ENCODE measurements around the gene ANTXR2.

The ANTXR2 gene

GRCh38 chr4:80024335-80024734 is 48.7 kb downstream of the ANTXR2 start:
- no peaks in the 10 kb centered on the region for H3K9me3 ChIP-seq
- no peak overlapping the region for H3K4me3 ChIP-seq (ENCODE audit: low read depth, low read length)
- H3K27me3 ChIP-seq, result no peaks in the 10 kb centered on the region
- TF ChIP-seq CTCF (IDR thresholded peaks at IDR 0.05; ENCODE audit: low read depth, low read length), result no peak
- no peak for DNase-seq
- H3K36me3 ChIP-seq, result peaks cover 6% of the 10 kb centered on the region
- H3K4me1 ChIP-seq, result no peaks in the 10 kb centered on the region

- no peak for TF ChIP-seq CTCF (IDR thresholded peaks at IDR 0.05; ENCODE audit: low read depth, low read length)
- H3K9me3 ChIP-seq, result no peaks in the 10 kb centered on the region
- H3K4me1 ChIP-seq, result no peaks in the 10 kb centered on the region
- H3K4me3 ChIP-seq (ENCODE audit: low read depth, low read length), result no peak overlapping the region
- DNase-seq, result no peak
- H3K36me3 ChIP-seq, result peaks cover 3% of the 10 kb centered on the region; the same call in 1 of the 2 replicates
- no peaks in the 10 kb centered on the region for H3K27me3 ChIP-seq
These were observed 50.7 kb downstream of the ANTXR2 start for GRCh38 chr4:80022282-80022681.

GRCh38 chr4:80017125-80017854 is 55.7 kb downstream of the ANTXR2 start:
- DNase-seq, result no peak
- TF ChIP-seq CTCF (IDR thresholded peaks at IDR 0.05; ENCODE audit: low read depth, low read length), result no peak
- Histone ChIP-seq H3K9me3 (no peaks in the 10 kb centered on the region), H3K4me3 (ENCODE audit: low read depth, low read length) (no peak overlapping the region), H3K4me1 (no peaks in the 10 kb centered on the region), H3K27me3 (no peaks in the 10 kb centered on the region), H3K36me3 (no peaks in the 10 kb centered on the region; the same call in 1 of the 2 replicates)

- Histone ChIP-seq H3K4me1 (no peaks in the 10 kb centered on the region), H3K27me3 (no peaks in the 10 kb centered on the region), H3K9me3 (no peaks in the 10 kb centered on the region), H3K36me3 (no peaks in the 10 kb centered on the region; the same call in 1 of the 2 replicates), H3K4me3 (ENCODE audit: low read depth, low read length) (no peak overlapping the region)
- TF ChIP-seq CTCF (IDR thresholded peaks at IDR 0.05; ENCODE audit: low read depth, low read length), result no peak
- DNase-seq, result no peak
These were observed 56.5 kb downstream of the ANTXR2 start for GRCh38 chr4:80016506-80016905.

GRCh38 chr4:80015407-80016189 is 57.4 kb downstream of the ANTXR2 start:
- no peaks in the 10 kb centered on the region for H3K4me1 ChIP-seq
- no peaks in the 10 kb centered on the region for H3K27me3 ChIP-seq
- DNase-seq, result no peak
- no peak overlapping the region for H3K4me3 ChIP-seq (ENCODE audit: low read depth, low read length)
- no peaks in the 10 kb centered on the region for H3K9me3 ChIP-seq
- no peaks in the 10 kb centered on the region; the same call in 1 of the 2 replicates for H3K36me3 ChIP-seq
- no peak for TF ChIP-seq CTCF (IDR thresholded peaks at IDR 0.05; ENCODE audit: low read depth, low read length)

GRCh38 chr4:80014531-80014930 is 58.5 kb downstream of the ANTXR2 start:
- DNase-seq, result no peak
- H3K36me3 ChIP-seq, result no peaks in the 10 kb centered on the region; the same call in 1 of the 2 replicates
- no peak for TF ChIP-seq CTCF (IDR thresholded peaks at IDR 0.05; ENCODE audit: low read depth, low read length)
- H3K4me3 ChIP-seq (ENCODE audit: low read depth, low read length), result no peak overlapping the region
- H3K9me3 ChIP-seq, result no peaks in the 10 kb centered on the region
- H3K4me1 ChIP-seq, result no peaks in the 10 kb centered on the region
- H3K27me3 ChIP-seq, result no peaks in the 10 kb centered on the region

All from BE2C (cell line).